B cell (primary cell): ENCODE data around the gene DLG1. TPM values are rescaled to one million over a fixed set of nuclear protein-coding genes. Genes with fewer than 3 reads are reported as not detected.

Experiments
- ATAC-seq: fragments of 200-7000 bp; cut with Tn5 transposase; one replicate; pipeline ENCODE4 v1.10.0; 2021; ENCODE audit warnings: low read depth, mild to moderate bottlenecking, moderate number of reproducible peaks, moderate library complexity
- CTCF ChIA-PET: fragments of 350-600 bp; sonication (Branson Sonifier 250); formaldehyde crosslinking; loops from one replicate; lab custom pipeline; 2021; ENCODE audit warnings: antibody characterized with exemption, inconsistent platforms; lab: Charles Lee
- POLR2A ChIA-PET: fragments of 350-600 bp; sonication (Branson Sonifier 250); formaldehyde crosslinking; loops from one replicate; lab custom pipeline; 2021; ENCODE audit warnings: antibody characterized with exemption; lab: Charles Lee
- DNase-seq: peaks from one replicate; pipeline ENCODE4 v3.0.0; 2013
- H2AFZ ChIP-seq: 2 replicates; pipeline ENCODE4 v1.6.1; 2012; ENCODE audit warnings: mild to moderate bottlenecking, low read depth, low read length; ENCODE audit not compliant: insufficient read depth, poor library complexity, severe bottlenecking
- H3K27ac ChIP-seq, 2 donors: 1 replicate in 1 of 2; 2 replicates in 1 of 2; pipeline ENCODE4 v1.5.1; 2012 to 2013; ENCODE audit warnings: low read length in 2 of 2, mild to moderate bottlenecking in 2 of 2, moderate library complexity in 1 of 2
- H3K27me3 ChIP-seq, 4 experiments: fragments of 200-600 bp in 1 of 4; sonication (generic) in 1 of 4; replicated peaks in 1 of 4; 1 replicate in 2 of 4; 2 replicates in 2 of 4; pipeline versions ENCODE4 v1.6.1 to v1.7.0; 2013 to 2016; ENCODE audit warnings: low read length in 3 of 4, mild to moderate bottlenecking in 2 of 4, mixed read lengths in 1 of 4, moderate library complexity in 1 of 4; ENCODE audit not compliant: insufficient read depth in 4 of 4, control insufficient read depth in 3 of 4; ENCODE audit errors: control extremely low read depth in 1 of 4
- H3K36me3 ChIP-seq, 2 experiments: replicated peaks in 1 of 2; 1 replicate in 1 of 2; 2 replicates in 1 of 2; pipeline versions ENCODE4 v1.6.1 to v1.7.1; 2013; ENCODE audit warnings: low read length in 1 of 2; ENCODE audit not compliant: insufficient read depth in 2 of 2, control insufficient read depth in 1 of 2; ENCODE audit errors: control extremely low read depth in 1 of 2, extremely low read depth in 1 of 2
- H3K4me1 ChIP-seq, 2 donors: fragments of 200-600 bp in 1 of 2; sonication (generic) in 1 of 2; 1 replicate in 1 of 2; 2 replicates in 1 of 2; pipeline versions ENCODE4 v1.5.1 to v1.6.1; 2013 to 2017; ENCODE audit warnings: low read length in 2 of 2; ENCODE audit not compliant: control insufficient read depth in 2 of 2, insufficient read depth in 2 of 2
- H3K4me2 ChIP-seq: replicated peaks from 2 replicates; pipeline ENCODE3; 2012; ENCODE audit warnings: mild to moderate bottlenecking, low read depth, low read length; ENCODE audit not compliant: poor library complexity, severe bottlenecking
- H3K4me3 ChIP-seq, 5 experiments: fragments of 200-600 bp in 1 of 5; sonication (generic) in 1 of 5; 1 replicate in 3 of 5; 2 replicates in 2 of 5; pipeline versions ENCODE4 v1.5.1 to v1.7.0; 2011 to 2016; ENCODE audit warnings: low read length in 4 of 5, mild to moderate bottlenecking in 4 of 5, low read depth in 2 of 5, control low read depth in 1 of 5, moderate library complexity in 1 of 5; ENCODE audit not compliant: insufficient read depth in 1 of 5; ENCODE audit errors: control extremely low read depth in 1 of 5, extremely low read depth in 1 of 5
- H3K79me2 ChIP-seq: fragments of 200-600 bp; sonication (generic); one replicate; pipeline ENCODE4 v1.6.0; 2016; ENCODE audit warnings: low read length; ENCODE audit not compliant: control insufficient read depth, insufficient read depth
- H3K9ac ChIP-seq: fragments of 200-600 bp; sonication (generic); 2 replicates; pipeline ENCODE4 v1.6.1; 2017; ENCODE audit warnings: mild to moderate bottlenecking, low read length, moderate library complexity
- H3K9me3 ChIP-seq, 3 donors: one replicate each; pipeline versions ENCODE4 v1.6.1 to v1.7.1; 2013; ENCODE audit warnings: low read length in 2 of 3; ENCODE audit not compliant: control insufficient read depth in 2 of 3, insufficient read depth in 1 of 3; ENCODE audit errors: control extremely low read depth in 1 of 3
- H4K20me1 ChIP-seq: 2 replicates; pipeline ENCODE4 v1.6.0; 2012; ENCODE audit warnings: mild to moderate bottlenecking, low read length; ENCODE audit not compliant: insufficient read depth, control insufficient read depth, poor library complexity, severe bottlenecking
- H3K27ac Mint-ChIP-seq: one replicate; pipeline ENCODE4 v1.8.0; 2021; ENCODE audit warnings: mixed read lengths
- H3K27me3 Mint-ChIP-seq: one replicate; pipeline ENCODE4 v1.8.0; 2021; ENCODE audit warnings: mixed read lengths
- H3K4me1 Mint-ChIP-seq: one replicate; pipeline ENCODE4 v1.8.0; 2021; ENCODE audit warnings: mixed read lengths
- H3K4me3 Mint-ChIP-seq: one replicate; pipeline ENCODE4 v1.8.0; 2021; ENCODE audit warnings: mixed read lengths
- H3K9me3 Mint-ChIP-seq: one replicate; pipeline ENCODE4 v1.8.0; 2022; ENCODE audit warnings: mixed read lengths; ENCODE audit not compliant: insufficient read depth
- CTCF ChIP-seq: fragments of 200-600 bp; IDR thresholded peaks from one replicate; pipeline ENCODE4 v1.8.0; 2022; ENCODE audit warnings: antibody characterized with exemption, mild to moderate bottlenecking
- EZH2 ChIP-seq: IDR thresholded peaks from 2 replicates; pipeline ENCODE4 v1.6.1; 2012; ENCODE audit warnings: borderline replicate concordance, low read depth, mild to moderate bottlenecking, moderate library complexity, low read length; ENCODE audit not compliant: insufficient read depth, poor library complexity, severe bottlenecking
- WGBS: methylation state at CpG from one replicate; pipeline ENCODE4 v1.1.5; 2013; ENCODE audit warnings: missing lambda C conversion rate; ENCODE audit not compliant: insufficient coverage; 5-methylcytosine and 5-hydroxymethylcytosine counted together
- intact Hi-C: fragments of 100-400 bp; cut with micrococcal nuclease; formaldehyde crosslinking; loops from one replicate; pipeline ENCODE4 v1.10.0; 2022
- polyA plus RNA-seq: library from polyadenylated mRNA; depleted of rRNA; stranded (reverse); fragments of >200 nt; gene quantifications from 2 replicates; pipeline ENCODE4 v1.2.3, GENCODE V29; 2012
- total RNA-seq, 2 donors: library from RNA; stranded (reverse); fragments of 120-200 nt in 1 of 2; gene quantifications; 1 replicate in 1 of 2; 2 replicates in 1 of 2; pipeline versions ENCODE4 v1.2.3 to v1.2.4, GENCODE V29; 2013 to 2022

DLG1 gene
- total and polyA plus RNA-seq, 2 donors (not counting 1 experiment from before 2014, with no cell fraction given) = 23.4 to 114 TPM

- H3K36me3 ChIP-seq = peaks cover 4 to 5% of the 10 kb centered on the region in 2 experiments
- Mint-ChIP-seq H3K9me3 (peaks cover 4% of the 10 kb centered on the region), H3K4me1 (peaks cover 33% of the 10 kb centered on the region), H3K27me3 (no peaks in the 10 kb centered on the region), H3K27ac (no peak overlapping the region), H3K4me3 (no peak overlapping the region)
- intact Hi-C loops = no loop called here
- ChIA-PET CTCF (interaction anchor here (0.6 to 1.6 kb wide), 6 partner anchors 9 to 22 kb away, joined by 3 to 5 read pairs (median 3); no protein-coding TSS in a partner anchor), POLR2A (no interaction called here)
- H3K9ac ChIP-seq = no peak overlapping the region
- DNase-seq = no peak
- H3K4me3 ChIP-seq = no peak overlapping the region
- no peak overlapping the region for H3K27ac ChIP-seq
- no peaks in the 10 kb centered on the region for H3K27me3 ChIP-seq
- H3K79me2 ChIP-seq = peaks cover 94% of the 10 kb centered on the region
- TF ChIP-seq EZH2 (no peak), CTCF (no peak)
- H3K4me1 ChIP-seq = peaks cover 0 to 6% of the 10 kb centered on the region in 2 donors
- 100% methylated on average over 2 of the region's 4 CpGs for WGBS
- H2AFZ ChIP-seq = no peak overlapping the region
- peaks cover 43% of the 10 kb centered on the region for H4K20me1 ChIP-seq
- H3K9me3 ChIP-seq = peaks cover 0 to 4% (median 2%) of the 10 kb centered on the region in 3 donors
- no peak overlapping the region for H3K4me2 ChIP-seq
- no peak for ATAC-seq
Observed at GRCh38 chr3:197234947-197235914, 63.2 kb downstream of the DLG1 start.

GRCh38 chr3:197231321-197231720 is 67.1 kb downstream of the DLG1 start:
- peaks cover 0 to 4% (median 1%) of the 10 kb centered on the region in 3 donors for H3K9me3 ChIP-seq
- H3K27me3 Mint-ChIP-seq = no peaks in the 10 kb centered on the region
- peaks cover 4 to 5% of the 10 kb centered on the region in 2 experiments for H3K36me3 ChIP-seq
- ChIA-PET CTCF (no interaction called here), POLR2A (no interaction called here)
- intact Hi-C loops = no loop called here
- peaks cover 21% of the 10 kb centered on the region for H3K4me1 Mint-ChIP-seq
- no peak overlapping the region for H3K27ac ChIP-seq
- no peaks in the 10 kb centered on the region for H3K4me1 ChIP-seq
- ATAC-seq (no peak), DNase-seq (no peak)
- no peak for TF ChIP-seq CTCF
- TF ChIP-seq EZH2 = no peak
- H3K9me3 Mint-ChIP-seq = peaks cover 4% of the 10 kb centered on the region
- no peak overlapping the region for H3K27ac Mint-ChIP-seq
- peaks cover 23% of the 10 kb centered on the region for H4K20me1 ChIP-seq
- H3K9ac ChIP-seq = no peak overlapping the region
- no peak overlapping the region for H3K4me2 ChIP-seq
- H3K79me2 ChIP-seq = peaks cover 80% of the 10 kb centered on the region
- H3K27me3 ChIP-seq = no peaks in the 10 kb centered on the region
- H3K4me3 Mint-ChIP-seq = no peak overlapping the region
- no CpG with 5 or more reads among the region's 7 CpGs for WGBS
- H3K4me3 ChIP-seq = no peak overlapping the region
- no peak overlapping the region for H2AFZ ChIP-seq
